Regular cardiac myocyte (primary cell): Measurements from ENCODE around the gene CEP68. TPM values are rescaled to one million over a fixed set of nuclear protein-coding genes. Genes with fewer than 3 reads are reported as not detected.

ENCODE experiments used
- total RNA-seq: library from RNA; depleted of rRNA; stranded (reverse); fragments of >200 nt; gene quantifications from 2 replicates; pipeline ENCODE4 v1.2.3, GENCODE V29; 2014

CEP68 gene, protein sequence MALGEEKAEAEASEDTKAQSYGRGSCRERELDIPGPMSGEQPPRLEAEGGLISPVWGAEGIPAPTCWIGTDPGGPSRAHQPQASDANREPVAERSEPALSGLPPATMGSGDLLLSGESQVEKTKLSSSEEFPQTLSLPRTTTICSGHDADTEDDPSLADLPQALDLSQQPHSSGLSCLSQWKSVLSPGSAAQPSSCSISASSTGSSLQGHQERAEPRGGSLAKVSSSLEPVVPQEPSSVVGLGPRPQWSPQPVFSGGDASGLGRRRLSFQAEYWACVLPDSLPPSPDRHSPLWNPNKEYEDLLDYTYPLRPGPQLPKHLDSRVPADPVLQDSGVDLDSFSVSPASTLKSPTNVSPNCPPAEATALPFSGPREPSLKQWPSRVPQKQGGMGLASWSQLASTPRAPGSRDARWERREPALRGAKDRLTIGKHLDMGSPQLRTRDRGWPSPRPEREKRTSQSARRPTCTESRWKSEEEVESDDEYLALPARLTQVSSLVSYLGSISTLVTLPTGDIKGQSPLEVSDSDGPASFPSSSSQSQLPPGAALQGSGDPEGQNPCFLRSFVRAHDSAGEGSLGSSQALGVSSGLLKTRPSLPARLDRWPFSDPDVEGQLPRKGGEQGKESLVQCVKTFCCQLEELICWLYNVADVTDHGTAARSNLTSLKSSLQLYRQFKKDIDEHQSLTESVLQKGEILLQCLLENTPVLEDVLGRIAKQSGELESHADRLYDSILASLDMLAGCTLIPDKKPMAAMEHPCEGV
- total RNA-seq, result 4.8 and 5.8 TPM in 2 replicates

DNA sequence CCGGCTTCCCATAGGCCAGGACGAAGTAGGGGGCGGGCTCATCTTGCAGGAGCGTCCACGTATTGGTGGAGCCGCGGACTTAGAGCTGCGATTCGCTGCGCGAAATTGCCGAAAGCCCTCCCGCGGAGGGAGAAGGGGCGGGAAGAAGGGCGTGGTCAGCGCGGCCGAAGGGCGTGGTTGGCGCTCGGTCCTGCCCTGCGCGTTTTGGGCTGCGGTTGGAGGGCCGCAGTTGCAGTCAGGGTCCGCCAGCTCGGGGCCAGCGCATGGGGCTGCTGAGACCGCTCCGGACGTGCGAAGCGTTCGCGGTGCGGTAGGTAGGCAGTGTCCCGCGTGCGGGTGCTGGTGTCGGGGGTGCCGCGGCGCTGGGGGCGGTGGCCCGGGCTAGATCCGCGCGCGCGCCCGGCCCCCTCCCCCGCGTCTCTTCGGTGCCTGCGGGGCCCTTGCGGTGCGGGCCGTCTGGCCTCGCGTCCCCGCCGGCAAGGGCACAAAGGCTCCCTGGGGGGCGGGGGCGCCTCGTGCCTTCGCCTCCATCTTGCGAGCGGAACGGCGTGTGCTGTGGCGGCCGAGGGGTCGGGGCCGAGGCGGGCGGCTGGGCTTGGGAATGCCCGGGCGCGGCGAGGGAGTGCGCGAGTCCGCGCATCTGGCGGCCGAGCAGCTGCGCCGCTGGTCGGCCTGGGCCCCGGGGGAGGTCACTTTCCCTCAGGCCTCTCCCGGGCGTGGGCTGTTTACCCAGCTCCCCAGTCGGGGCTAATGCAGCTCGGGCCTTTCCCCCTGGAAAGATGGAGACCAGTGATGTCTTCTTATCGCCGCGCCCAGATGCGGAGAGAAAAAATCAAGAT is at the start of gene CEP68:
Gene CEP68 (plus strand): TSS at position 202 of the 839 bp plus-strand sequence. CDS start 13,029 bp downstream, outside the sequence.

DNA sequence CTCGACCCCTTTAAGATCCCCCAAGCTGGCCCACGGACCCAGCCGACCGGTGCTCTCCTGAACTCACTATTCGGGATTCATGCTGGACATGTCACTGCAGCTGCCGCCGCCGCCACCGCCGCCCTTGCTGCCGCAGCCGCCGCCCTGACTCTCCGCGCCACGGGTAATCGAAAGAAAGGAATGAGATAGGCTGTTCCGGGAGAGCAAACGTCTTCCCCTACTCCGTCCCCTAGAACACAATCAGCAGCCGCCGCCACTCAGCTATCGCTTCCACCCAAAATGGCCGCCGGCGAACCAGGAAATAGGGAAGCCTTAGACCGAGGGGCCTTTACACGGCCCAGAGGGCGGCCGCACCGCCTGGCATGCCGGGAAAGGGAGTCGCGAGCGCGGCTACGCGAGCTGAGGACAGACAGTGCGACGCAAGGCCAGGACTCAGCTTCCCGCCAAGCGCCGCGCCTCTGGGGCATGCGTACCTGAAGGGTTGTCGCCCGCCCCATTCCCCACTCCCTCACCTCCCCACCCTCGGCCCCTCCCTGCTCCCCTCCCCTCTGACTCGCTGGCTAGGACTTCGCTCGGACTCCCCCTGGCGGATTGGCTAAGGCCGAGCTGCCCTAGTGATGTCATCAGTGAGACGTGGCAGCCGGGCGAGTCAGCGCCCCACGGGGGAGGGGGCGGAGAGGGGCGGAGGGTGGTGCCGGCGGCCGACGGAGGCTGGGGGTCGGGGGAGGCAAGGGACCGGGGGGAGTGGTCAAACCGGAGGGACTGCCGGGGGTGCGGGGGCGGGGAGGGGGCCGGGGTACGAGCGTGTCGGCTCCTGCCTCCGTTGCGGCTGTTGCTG is 73.8 kb downstream of the CEP68 start, which contains the start of gene RAB1A:
Gene RAB1A (minus strand): TSS at position 281 of the 838 bp plus-strand sequence. CDS start 191 bp downstream, at position 90.

Other genes with a start within 250 kb of the CEP68 start
- 9.2 and 14.4 TPM in 2 replicates for gene SLC1A4, start 67.0 kb upstream of the CEP68 start, total RNA-seq
- 95.3 and 123 TPM in 2 replicates for gene RAB1A, start 73.7 kb downstream of the CEP68 start, total RNA-seq
- gene ACTR2, start 171.4 kb downstream of the CEP68 start, total RNA-seq, result 77.5 and 222 TPM in 2 replicates